HG02973 (cell line): ENCODE measurements around the gene FBXO44.
"Not testable (repeated sequence)": the region's sequence is repeated elsewhere in the genome, so short reads cannot be mapped to it uniquely, and the experiment has no call there.

ENCODE experiments used
- ATAC-seq: cut with Tn5 transposase; IDR thresholded peaks from one replicate; pipeline ENCODE4 v1.9.1; 2021; ENCODE audit warnings: moderate library complexity; ENCODE audit not compliant: unreplicated experiment

The FBXO44 gene, protein sequence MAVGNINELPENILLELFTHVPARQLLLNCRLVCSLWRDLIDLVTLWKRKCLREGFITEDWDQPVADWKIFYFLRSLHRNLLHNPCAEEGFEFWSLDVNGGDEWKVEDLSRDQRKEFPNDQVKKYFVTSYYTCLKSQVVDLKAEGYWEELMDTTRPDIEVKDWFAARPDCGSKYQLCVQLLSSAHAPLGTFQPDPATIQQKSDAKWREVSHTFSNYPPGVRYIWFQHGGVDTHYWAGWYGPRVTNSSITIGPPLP

DNA sequence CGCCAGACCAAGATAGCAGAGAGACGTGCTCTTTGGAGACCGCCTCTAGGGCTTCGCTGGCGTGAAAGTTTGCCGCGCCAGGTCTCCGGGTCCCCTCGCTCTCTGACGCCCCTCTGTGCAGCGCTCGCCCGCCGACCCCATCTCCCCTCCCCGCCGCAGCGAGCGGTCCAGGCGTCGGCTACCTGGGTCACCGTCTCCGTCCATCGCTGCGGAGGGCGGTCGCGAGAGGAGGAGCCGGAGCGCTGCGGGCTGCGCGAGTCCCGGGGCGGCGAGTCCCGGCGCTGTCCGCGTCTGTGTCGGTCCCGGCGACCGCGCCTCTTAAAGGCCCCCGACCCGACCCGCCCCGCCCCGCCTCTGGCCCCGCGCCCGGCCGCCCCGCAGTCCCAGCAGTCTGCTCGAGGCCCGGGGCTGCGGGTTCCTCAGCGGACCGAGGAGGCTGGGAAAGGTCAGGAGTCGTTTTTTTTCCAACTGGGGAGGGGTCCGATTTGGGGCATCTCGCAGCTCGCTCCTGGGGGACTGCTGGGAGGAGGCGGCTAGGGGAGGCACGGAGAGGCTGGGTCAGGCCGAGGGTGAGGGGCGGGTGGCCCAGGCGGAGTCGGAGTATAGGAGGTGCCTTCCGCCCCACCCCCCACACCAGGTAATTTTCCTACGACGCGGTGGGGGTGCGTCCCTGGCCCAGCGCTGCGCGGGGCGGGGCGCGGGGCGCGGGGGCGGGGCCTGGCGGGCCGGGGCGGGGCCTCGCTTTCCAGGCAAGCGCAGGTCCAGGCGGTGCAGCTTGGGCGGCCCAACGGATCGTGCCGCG is at the start of gene FBXO44, which contains the start of gene FBXO2:
Gene FBXO44, plus strand, starts transcription at position 741 of the 802 bp plus-strand sequence. CDS start 959 bp downstream, outside the sequence.
Gene FBXO2, minus strand, starts transcription at position 293 of the 802 bp plus-strand sequence. Its CDS starts 89 bp downstream, at position 204.
- peak; percentile 53 for ATAC-seq

DNA sequence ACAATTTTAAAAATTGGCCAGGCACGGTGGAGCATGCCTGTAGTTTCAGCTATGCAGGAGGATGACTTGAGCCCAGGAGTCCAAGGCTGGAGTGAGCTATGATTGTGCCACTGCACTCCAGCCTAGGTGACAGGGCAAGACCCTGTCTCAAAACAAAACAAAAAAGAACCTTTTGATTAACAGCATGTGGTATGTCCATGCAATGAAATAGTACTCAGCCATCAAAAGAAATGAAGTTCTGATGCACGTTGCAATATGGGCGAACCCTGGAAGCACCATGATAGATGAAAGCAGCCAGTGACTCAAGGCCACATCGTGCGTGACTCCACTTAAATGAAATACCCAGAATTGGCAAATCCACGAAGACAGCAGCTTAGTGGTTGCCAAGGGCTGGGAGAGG is 47.9 kb upstream of the FBXO44 start:
- ATAC-seq, result no peak

DNA sequence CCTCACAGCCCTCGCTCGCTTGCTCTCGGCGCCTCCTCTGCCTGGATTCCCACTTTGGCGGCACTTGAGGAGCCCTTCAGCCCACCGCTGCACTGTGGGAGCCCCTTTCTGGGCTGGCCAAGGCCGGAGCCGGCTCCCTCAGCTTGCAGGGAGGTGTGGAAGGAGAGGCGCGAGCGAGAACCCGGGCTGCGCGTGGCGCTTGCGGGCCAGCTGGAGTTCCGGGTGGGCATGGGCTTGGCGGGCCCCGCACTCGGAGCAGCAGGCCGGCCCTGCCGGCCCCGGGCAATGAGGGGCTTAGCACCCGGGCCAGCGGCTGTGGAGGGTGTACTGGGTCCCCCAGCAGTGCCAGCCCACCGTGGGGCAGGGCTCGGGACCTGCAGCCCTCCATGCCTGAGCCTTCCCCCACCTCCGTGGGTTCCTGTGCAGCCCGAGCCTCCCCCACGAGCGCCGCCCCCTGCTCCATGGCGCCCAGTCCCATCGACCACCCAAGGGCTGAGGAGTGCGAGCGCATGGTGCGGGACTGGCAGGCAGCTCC is 46.0 kb upstream of the FBXO44 start:
- ATAC-seq, result not testable (repeated sequence)

- not testable (repeated sequence) for ATAC-seq
Observed at GRCh38 chr1:11609378-11609777, 45.3 kb upstream of the FBXO44 start.

GRCh38 chr1:11610629-11611180 is 44.0 kb upstream of the FBXO44 start:
- no peak for ATAC-seq

DNA sequence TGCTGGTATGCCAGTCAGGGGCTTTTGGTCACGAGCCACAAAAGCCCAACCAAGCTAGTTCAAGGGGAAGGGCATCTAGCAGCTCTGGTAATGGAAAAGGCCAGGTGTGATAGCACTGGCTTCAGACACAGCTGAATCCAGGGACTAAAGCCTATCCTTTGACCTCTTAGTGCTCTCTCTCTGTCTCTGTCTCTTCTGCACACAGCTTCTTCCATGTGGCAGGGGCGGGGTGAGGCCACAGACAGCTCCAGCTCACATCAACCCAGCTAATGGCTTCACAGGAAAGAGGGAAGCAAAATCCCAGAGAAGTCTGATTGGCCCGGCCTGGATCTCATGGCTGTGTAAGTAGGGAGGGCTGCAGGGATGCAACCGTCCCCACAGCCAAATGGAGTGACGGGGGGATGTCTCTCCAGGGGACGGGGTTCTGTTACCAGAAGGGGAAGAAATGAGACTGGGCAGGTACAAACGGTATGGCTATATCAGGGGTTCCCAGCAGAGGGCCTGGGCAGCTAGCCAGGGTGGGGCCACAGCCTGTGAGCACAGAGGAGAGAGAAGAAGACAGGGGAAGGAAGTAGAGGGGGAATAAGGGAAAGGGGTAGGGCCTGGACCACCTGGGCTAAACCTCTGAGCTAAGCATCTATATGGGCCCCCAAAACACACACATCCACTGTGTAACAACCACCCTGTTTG is 42.9 kb upstream of the FBXO44 start:
- ATAC-seq, result no peak

GRCh38 chr1:11613347-11613746 is 41.3 kb upstream of the FBXO44 start:
- ATAC-seq, result no peak

DNA sequence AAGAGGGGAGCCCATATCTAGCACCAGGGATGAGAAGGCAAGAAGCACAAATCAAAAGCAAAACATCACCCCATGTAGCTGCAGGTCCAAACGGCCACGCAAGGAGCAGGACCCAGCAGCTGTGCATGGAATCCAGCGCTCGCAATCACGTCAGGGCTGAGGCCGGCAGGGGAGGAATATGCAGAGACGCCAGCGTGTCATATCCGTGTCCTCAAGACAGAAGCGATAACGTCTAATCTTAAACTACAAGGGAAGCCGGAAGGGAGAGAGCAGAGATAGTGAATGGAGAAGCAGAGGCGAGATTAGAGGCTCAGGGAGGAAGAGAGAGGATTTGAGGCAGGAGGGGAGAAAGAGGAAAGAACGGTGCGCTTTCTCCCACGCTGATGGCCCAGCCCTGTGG is 39.6 kb upstream of the FBXO44 start:
- ATAC-seq, result no peak

- ATAC-seq, result no peak
Observed at GRCh38 chr1:11616766-11617165, 37.9 kb upstream of the FBXO44 start.

DNA sequence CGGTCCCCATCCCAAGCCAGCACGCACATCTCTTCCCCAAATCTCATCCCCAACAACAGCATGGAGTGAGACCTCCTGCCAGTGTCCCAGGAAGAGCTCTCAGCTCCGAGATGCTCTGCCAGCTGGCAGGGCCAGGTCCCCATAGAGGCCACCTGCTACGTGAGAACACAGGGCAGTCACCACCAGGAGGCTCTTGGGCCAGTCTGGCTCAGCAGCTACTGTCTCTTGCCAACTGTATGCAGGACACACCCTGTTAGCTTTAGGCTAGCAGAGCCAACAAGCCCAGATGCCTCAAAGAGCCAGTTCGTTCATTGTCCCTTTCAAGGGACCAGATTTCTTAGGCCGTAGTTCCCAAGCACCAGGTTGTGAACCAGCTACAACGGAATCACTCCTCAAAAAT is 37.4 kb upstream of the FBXO44 start:
- ATAC-seq, result no peak

DNA sequence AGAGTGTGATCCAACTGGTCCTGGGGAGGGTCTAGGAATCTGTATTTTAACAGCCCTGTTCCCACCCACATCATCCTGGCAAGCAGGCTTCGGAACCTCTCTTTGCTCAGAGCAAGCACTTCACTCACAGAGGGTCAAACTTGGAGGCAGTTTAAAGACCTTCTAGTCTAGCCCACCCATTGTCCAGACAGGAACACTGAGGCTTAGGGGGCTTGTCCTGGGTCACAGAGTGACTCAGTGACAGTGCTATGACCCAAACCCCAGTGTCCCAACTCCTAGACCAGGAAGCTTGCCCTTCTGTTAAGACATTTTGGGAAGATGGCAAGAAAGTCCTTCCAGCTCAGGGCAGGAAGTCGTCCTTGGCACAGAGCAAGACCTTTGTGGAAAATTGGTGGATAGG is 36.9 kb upstream of the FBXO44 start:
- ATAC-seq, result no peak

DNA sequence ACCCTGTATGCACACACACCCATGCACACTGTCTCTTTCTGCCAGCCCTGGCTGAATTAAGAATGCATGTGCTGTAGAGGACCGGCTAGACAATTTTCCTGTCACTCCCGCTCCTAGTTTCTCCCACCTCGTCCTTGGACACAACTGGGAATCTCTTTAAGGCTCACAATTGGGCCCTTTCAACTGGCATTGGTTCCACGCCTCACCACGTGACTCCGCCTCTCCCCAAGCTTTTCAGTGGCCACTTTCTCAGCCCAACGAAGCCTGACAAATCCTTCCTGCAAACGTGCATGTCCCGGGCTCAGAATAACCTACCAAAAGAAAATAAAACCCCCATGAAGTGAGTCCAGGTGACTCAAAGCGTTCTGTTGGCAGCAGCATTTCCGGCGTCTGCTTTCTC is 34.3 kb upstream of the FBXO44 start:
- ATAC-seq, result no peak

- no peak for ATAC-seq
Observed at GRCh38 chr1:11620924-11621323, 33.8 kb upstream of the FBXO44 start.

DNA sequence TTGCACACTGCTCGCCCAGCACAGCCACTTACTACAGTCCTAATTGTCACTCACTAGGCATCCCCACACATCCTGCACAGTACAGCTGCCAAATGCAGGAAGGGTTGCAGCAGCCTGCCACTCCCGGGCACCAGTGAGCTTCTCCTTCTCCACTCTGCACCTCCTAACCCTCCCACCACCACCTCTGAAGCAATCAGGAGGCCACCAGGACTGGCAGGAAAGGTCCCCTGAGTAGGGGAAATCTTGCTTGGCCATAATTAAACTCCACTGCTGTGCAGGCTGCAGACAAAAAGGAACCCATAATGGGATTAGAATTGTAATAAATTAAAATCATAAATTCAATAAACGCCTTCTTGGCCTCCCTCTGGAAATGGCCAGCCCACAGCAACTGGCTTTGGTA is 32.3 kb upstream of the FBXO44 start:
- no peak for ATAC-seq

- ATAC-seq, result no peak
Observed at GRCh38 chr1:11623702-11624101, 31.0 kb upstream of the FBXO44 start.

DNA sequence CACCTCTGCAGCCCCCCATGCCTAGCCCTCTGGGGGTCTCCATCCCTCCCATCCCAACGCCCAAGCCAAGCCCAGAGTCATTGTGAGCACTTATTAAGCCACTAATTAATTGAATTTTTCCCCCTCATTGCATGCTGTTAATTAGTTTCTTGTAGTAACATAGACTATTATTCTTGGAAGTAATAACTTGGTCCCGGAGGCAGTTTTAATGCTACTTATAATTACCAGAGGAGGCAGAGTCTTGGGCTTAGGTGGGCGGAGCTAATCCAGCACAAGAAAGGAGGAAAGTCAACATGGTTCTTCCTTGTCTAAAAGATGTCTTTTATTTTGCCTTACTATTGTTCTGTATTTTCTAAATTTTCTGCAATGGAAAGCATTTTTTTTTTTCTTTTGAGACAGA is 28.1 kb upstream of the FBXO44 start:
- no peak for ATAC-seq

- no peak for ATAC-seq
Observed at GRCh38 chr1:11628767-11629166, 25.9 kb upstream of the FBXO44 start.

GRCh38 chr1:11629184-11630016 is 25.3 kb upstream of the FBXO44 start:
- ATAC-seq, result no peak

DNA sequence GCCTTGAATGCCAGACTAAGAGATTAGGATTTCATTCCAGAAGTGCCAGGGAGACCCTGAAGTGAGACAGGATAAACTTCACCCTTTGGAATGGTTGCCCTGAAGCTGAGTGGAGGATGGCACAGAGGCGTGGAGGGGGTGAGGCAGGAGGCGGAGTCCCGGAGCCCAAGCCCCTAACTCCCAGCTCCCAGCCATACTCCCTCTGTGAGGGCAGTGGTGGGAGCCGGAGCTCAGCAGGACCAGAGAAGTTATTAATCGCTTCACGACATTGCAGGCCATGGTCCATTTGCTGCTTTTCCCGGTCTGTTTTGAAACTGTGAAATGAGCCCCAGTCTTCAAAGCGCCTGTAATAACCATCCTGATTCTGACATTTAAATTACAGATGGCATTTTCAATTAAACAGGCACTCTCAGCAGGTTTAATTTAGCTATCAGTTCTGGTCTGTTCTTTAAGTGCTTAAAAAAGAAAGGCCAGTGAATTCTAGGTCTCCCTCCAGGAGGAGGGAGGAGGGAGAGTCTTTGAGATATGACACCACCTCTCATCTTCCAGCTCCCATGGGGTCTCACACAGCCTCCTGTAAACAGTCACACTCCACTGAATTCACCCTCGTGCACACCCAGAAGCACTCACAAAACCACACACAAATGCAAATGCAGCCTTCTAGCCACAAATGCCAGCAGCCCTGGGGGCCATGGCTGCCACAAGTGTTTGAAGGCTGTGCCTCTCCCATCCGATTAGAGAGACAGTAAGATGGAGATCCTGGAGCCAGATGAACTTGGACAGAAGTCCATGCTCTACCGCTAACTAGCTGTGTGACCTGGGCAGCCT is 20.1 kb upstream of the FBXO44 start:
- no peak for ATAC-seq
